Right cardiac atrium (tissue), 5 donors: ENCODE results near the gene C8G. TPM values are rescaled to one million over a fixed set of nuclear protein-coding genes. Genes with fewer than 3 reads are reported as not detected.

Experiments
- ATAC-seq, 2 donors: fragments of 200-7000 bp; cut with Tn5 transposase; one replicate each; pipeline versions ENCODE4 v1.8.0 to v1.9.1; 2020; ENCODE audit warnings: moderate library complexity in 2 of 2, mild to moderate bottlenecking in 1 of 2
- DNase-seq, 3 donors: peaks; one replicate each; pipeline ENCODE4 v3.0.0-alpha.2; 2020
- H3K27ac ChIP-seq: one replicate; pipeline ENCODE4 v1.5.1; 2013; ENCODE audit warnings: mild to moderate bottlenecking, low read length, control low read depth, moderate library complexity
- H3K27me3 ChIP-seq: one replicate; pipeline ENCODE4 v1.6.1; 2013; ENCODE audit not compliant: control insufficient read depth, insufficient read depth
- H3K4me1 ChIP-seq: one replicate; pipeline ENCODE4 v1.6.1; 2013; ENCODE audit warnings: low read length; ENCODE audit not compliant: control insufficient read depth, insufficient read depth
- H3K4me3 ChIP-seq: one replicate; pipeline ENCODE4 v1.5.1; 2013; ENCODE audit warnings: low read length, control low read depth
- H3K9me3 ChIP-seq: one replicate; pipeline ENCODE4 v1.6.1; 2013; ENCODE audit warnings: low read length; ENCODE audit not compliant: control insufficient read depth
- WGBS: extraction: QIAGEN DNeasy Blood & Tissue Kit; methylation state at CpG from one replicate; pipeline ENCODE4 v1.1.7; 2013; 5-methylcytosine and 5-hydroxymethylcytosine counted together
- intact Hi-C, 4 donors: fragments of 100-400 bp; cut with DNase I; formaldehyde crosslinking; loops; one replicate each; pipeline versions ENCODE4 v1.11.0 to v1.14.0; 2022 to 2023
- polyA plus RNA-seq: library from polyadenylated mRNA; stranded (reverse); fragments of 200-250 nt; gene quantifications from one replicate; pipeline ENCODE4 v1.2.3, GENCODE V29; 2013
- total RNA-seq, 4 donors: library from RNA; stranded (reverse); fragmentation: NEBNext Ultra II Directional; extraction: Animal tissue kit (Norgen Biotek cat#: 25700); gene quantifications; one replicate each; pipeline ENCODE4 v1.2.1, GENCODE V29; 2021
- donor health status: healthy with polysubstance abuse.
- donor health status: DM: no; HTN: yes; CAD: no.
- donor health status: DM: no; HTN: no; CAD: no.
- donor health status: DM: no; HTN: yes; CAD: no; lungs with severe emphysema.
- donor health status: DM: yes; HTN: yes; CAD: no.

C8G gene
- total and polyA plus RNA-seq, 5 donors = 1.0 to 1.8 (median 1.4) TPM

DNA sequence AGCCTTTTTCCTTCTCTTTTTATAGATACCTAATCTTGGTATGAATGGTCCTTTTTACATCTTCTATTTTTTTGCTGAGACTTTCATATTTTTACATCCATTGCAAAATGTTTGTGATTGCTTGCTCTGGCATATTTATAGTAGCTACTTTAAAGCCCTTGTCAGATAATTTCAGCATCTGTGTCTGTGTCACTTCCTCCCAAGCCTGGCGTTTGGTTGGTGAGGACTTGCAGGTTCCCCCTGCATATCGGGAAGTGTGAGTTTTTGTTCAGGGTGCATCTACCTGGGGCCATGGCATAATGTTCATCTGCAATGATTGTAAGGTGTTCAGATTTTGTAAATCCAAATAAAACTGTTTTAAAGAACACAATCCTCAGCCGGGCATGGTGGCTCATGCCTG is 9.4 kb upstream of the C8G start:
- H3K4me3 ChIP-seq = no peak overlapping the region
- H3K27ac ChIP-seq = no peak overlapping the region
- intact Hi-C loops = no loop called here
- H3K9me3 ChIP-seq = no peaks in the 10 kb centered on the region
- DNase-seq (no peak), ATAC-seq (no peak)
- WGBS = 79% methylated on average over 3 of the region's 3 CpGs
- no peaks in the 10 kb centered on the region for H3K4me1 ChIP-seq
- no peaks in the 10 kb centered on the region for H3K27me3 ChIP-seq

DNA sequence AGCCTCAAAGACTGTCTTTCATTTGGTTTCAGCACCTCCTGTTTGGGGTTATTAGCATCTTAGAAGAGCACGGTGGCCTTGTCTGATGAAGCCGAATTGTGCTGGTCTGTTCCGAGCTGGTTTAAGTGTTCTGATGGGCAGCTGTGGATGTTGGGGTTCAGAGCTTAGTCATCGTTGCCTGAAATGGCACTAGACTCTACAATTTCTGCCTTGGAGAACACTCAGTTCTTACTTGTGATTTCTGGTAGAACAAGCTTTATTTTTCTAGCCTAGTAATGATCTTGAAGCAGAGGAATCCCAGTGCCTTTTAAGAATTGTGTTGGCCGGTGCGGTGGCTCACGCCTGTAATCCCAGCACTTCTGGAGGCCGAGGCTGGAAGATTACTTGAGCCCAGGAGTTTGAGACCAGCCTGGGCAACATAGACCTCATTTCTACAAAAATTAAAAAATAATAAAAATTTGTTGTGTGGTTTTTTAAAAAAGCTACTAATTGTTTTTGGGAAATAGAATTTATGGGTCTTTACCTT is 8.3 kb upstream of the C8G start:
- H3K9me3 ChIP-seq = no peaks in the 10 kb centered on the region
- no peaks in the 10 kb centered on the region for H3K27me3 ChIP-seq
- H3K4me3 ChIP-seq = no peak overlapping the region
- DNase-seq (no peak), ATAC-seq (no peak)
- 90% methylated on average over 8 of the region's 8 CpGs for WGBS
- H3K4me1 ChIP-seq = no peaks in the 10 kb centered on the region
- intact Hi-C loops = no loop called here
- no peak overlapping the region for H3K27ac ChIP-seq

DNA sequence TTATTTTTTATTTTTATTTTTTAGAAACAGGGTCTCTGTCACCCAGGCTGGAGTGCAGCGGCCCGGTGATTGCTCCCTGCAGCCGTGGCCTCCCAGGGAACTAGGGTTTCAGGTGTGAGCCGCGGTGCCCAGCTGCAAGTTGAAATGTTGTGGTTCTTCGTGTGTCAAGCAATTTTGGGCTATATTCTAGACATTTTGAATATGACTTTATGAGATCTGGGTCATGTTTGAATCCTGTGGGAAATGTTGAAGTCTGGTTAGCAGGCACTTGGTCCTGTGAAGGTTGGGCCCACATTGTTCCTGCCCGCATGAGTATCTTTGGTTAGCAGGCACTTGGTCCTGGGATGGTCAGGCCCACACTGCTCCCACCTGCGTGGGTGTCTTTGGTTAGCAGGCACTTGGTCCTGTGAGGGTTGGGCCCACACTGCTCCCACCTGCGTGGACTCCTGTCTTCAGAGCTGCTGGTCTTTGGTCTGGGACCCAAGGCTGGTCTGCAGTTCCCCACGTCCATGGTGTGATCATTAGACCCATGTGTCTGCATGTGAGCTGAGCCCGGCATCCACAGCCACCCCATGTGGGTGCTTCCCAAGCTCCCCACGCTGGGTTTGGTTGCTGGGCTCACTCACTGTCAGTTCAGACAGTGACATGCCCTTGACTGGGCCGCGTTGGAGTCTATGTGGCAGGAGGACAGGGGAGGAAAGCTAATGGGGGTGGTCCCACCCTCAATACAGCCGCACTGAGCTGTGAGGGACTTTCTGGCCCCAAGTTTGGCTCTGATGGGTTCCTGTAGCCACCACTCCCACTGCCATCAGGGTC is 7.6 kb upstream of the C8G start:
- H3K4me1 ChIP-seq = no peaks in the 10 kb centered on the region
- no peaks in the 10 kb centered on the region for H3K9me3 ChIP-seq
- WGBS = 91% methylated on average over 15 of the region's 15 CpGs
- no peaks in the 10 kb centered on the region for H3K27me3 ChIP-seq
- H3K4me3 ChIP-seq = no peak overlapping the region
- H3K27ac ChIP-seq = no peak overlapping the region
- DNase-seq (peak in 1 of 3 donors; percentile 44), ATAC-seq (no peak)
- intact Hi-C loops = no loop called here

GRCh38 chr9:136939431-136939995 is 5.5 kb upstream of the C8G start:
- H3K9me3 ChIP-seq = no peaks in the 10 kb centered on the region
- 80% methylated on average over 28 of the region's 28 CpGs for WGBS
- no peaks in the 10 kb centered on the region for H3K27me3 ChIP-seq
- ATAC-seq (no peak), DNase-seq (peak in 2 of 3 donors; percentile 47 to 59)
- intact Hi-C loops = no loop called here
- H3K4me1 ChIP-seq = no peaks in the 10 kb centered on the region
- H3K4me3 ChIP-seq = no peak overlapping the region
- peak overlapping the region; percentile 85 for H3K27ac ChIP-seq

DNA sequence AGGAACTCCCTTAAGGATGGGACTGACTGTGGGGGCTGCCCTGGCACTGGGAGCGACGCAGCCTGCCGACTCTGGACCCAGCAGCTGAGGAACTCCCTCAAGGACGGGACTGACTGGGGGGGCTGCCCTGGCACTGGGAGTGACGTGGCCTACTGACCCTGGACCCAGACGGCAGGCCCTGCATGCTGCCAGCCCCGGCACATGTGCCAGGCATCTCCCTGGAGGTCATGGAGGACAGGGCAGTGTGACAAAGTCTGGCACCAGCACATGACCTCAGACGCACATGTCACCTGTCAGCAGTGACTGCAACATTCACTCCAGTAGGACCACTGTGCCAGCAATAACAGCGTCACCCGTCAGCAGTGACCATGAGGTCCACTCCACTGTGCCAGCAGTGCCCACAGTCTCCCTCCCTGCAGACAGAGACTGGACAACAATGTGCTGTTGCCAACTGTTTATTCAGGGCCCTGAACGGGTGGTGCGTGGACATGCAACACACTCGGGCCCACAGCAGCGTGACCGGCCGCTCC is 5.0 kb upstream of the C8G start:
- H3K4me1 ChIP-seq = no peaks in the 10 kb centered on the region
- H3K4me3 ChIP-seq = no peak overlapping the region
- no peaks in the 10 kb centered on the region for H3K27me3 ChIP-seq
- ATAC-seq = peak; percentile 63 to 64
- peak; percentile 79 to 85 (median 82) for DNase-seq
- H3K9me3 ChIP-seq = no peaks in the 10 kb centered on the region
- intact Hi-C loops = loop anchor here in 3 of 4 donors (5.0 to 10.0 kb wide), 7 partner anchors 58 to 148 kb away; partner anchors contain the start of genes PHPT1 (in 2 of the 3), TMEM141 (in 2 of the 3), AJM1 (in 1 of the 3) and CCDC183 (in 1 of the 3)
- WGBS = 61% methylated on average over 16 of the region's 16 CpGs
- H3K27ac ChIP-seq = peak overlapping the region; percentile 85

DNA sequence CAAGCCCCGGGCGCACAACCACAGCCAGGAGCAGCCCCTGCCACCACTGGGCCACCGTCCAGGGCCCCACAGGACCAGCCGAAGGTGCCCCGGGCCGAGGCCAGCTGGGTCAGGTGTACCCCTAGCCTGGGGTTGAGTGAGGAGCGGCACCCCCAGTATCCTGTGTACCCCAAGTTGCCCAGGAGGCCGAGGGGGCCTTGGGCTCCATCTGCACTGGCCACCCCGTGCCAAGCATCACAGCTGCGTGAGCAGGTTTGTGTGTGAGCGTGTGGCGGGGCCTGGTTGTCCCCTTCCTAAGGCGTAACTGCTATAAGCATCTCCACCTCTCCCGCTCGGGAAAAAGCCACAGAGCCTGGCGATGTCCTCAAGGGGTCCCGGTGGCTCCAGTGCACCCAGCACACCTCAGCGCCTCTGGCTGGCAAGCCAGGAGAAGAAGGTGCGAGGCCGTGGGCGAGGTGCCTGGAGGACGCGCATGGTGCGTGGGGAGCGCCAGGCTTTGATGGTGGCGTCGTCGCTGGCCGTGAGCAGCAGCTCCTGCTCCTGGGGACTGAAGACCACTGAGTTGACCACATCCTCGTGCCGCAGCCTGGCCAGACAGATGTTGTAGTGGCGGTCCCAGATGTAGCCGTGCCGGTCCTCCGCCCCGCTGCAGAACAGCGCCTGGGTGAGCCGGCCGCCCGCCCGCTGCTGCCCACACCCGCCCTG is 4.4 kb upstream of the C8G start:
- no peaks in the 10 kb centered on the region for H3K4me1 ChIP-seq
- intact Hi-C loops = loop anchor here in 3 of 4 donors (5.0 to 10.0 kb wide), 7 partner anchors 58 to 148 kb away; partner anchors contain the start of genes PHPT1 (in 2 of the 3), TMEM141 (in 2 of the 3), AJM1 (in 1 of the 3) and CCDC183 (in 1 of the 3)
- no peaks in the 10 kb centered on the region for H3K9me3 ChIP-seq
- no peak overlapping the region for H3K4me3 ChIP-seq
- ATAC-seq (no peak), DNase-seq (peak; percentile 15 to 67 (median 51))
- H3K27ac ChIP-seq = peak overlapping the region; percentile 22
- WGBS = 93% methylated on average over 42 of the region's 42 CpGs
- H3K27me3 ChIP-seq = no peaks in the 10 kb centered on the region

DNA sequence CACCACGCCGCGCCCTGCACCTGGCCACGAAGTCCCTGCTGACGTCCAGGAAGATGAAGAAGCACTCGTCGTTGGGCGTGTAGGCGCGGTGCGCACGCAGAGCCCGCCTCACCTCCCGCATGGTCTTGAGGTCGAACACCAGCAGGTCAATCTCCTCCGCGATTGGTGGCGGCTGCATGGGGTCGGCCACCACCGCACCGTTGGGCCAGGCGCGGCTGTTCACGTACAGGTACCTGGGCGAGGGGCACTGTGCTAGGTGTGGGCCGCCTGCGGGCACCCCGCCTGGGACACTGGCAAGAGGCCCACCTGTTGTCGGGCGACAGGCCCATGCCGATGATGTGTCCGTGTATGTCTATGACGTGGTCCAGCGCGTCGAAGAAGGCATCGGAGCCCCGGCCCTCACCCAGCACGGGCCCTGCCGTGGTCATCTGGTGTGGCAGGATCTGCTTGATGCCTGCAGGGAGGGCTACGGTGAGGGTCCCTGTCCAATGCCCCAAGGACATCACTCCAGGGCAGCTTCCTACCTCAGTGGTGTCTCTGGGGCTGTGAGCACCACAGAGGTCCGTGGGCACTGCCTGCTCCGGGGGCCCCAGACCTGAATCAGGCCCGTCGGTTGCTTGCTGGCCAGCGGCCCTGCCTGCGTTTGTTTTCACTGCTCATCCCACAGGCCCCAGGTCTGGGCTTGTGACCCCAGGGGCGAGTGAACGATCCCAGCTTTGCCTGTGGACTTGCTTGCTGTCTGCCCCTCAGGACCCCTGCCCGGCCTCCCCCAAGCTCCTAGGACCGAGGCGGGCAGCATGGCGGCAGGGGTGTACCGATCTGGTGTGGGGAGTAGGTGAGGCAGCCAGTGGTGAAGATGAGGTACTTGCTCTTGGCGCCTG is 3.6 kb upstream of the C8G start:
- no peak for ATAC-seq

GRCh38 chr9:136942112-136942880 is 2.7 kb upstream of the C8G start:
- Histone ChIP-seq H3K4me1 (no peaks in the 10 kb centered on the region), H3K4me3 (no peak overlapping the region), H3K27me3 (no peaks in the 10 kb centered on the region), H3K9me3 (no peaks in the 10 kb centered on the region), H3K27ac (no peak overlapping the region)
- WGBS = 94% methylated on average over 60 of the region's 60 CpGs
- no peak for ATAC-seq
- intact Hi-C loops = loop anchor here in 3 of 4 donors (5.0 to 10.0 kb wide), 7 partner anchors 60 to 150 kb away; partner anchors contain the start of genes PHPT1 (in 2 of the 3), TMEM141 (in 2 of the 3), AJM1 (in 1 of the 3) and CCDC183 (in 1 of the 3)
- peak in 2 of 3 donors; percentile 70 to 71 for DNase-seq

More for the DNA sequence above, 3.6 kb upstream of the C8G start:
- 95% methylated on average over 55 of the region's 55 CpGs for WGBS
- Histone ChIP-seq H3K9me3 (no peaks in the 10 kb centered on the region), H3K27me3 (no peaks in the 10 kb centered on the region), H3K4me3 (no peak overlapping the region), H3K27ac (no peak overlapping the region), H3K4me1 (no peaks in the 10 kb centered on the region)
- intact Hi-C loops = loop anchor here in 3 of 4 donors (5.0 to 10.0 kb wide), 7 partner anchors 59 to 149 kb away; partner anchors contain the start of genes PHPT1 (in 2 of the 3), TMEM141 (in 2 of the 3), AJM1 (in 1 of the 3) and CCDC183 (in 1 of the 3)
- peak; percentile 22 to 71 (median 59) for DNase-seq

- peak in 1 of 3 donors; percentile 53 for DNase-seq
- 92% methylated on average over 16 of the region's 16 CpGs for WGBS
- Histone ChIP-seq H3K9me3 (no peaks in the 10 kb centered on the region), H3K4me3 (no peak overlapping the region), H3K27me3 (no peaks in the 10 kb centered on the region), H3K4me1 (no peaks in the 10 kb centered on the region), H3K27ac (no peak overlapping the region)
- ATAC-seq = no peak
- intact Hi-C loops = loop anchor here in 3 of 4 donors (5.0 to 10.0 kb wide), 7 partner anchors 61 to 151 kb away; partner anchors contain the start of genes PHPT1 (in 2 of the 3), TMEM141 (in 2 of the 3), AJM1 (in 1 of the 3) and CCDC183 (in 1 of the 3)
These were observed 2.2 kb upstream of the C8G start for GRCh38 chr9:136942881-136943230.
